ENCODE data around the gene CDK15. TPM values are rescaled to one million over a fixed set of nuclear protein-coding genes. Genes with fewer than 3 reads are reported as not detected.

CDK15 gene
- total and polyA plus RNA-seq, 9 of the 15 experiments (the other 6 are each of a cell fraction or from before 2014, with no cell fraction given): not detected

DNA sequence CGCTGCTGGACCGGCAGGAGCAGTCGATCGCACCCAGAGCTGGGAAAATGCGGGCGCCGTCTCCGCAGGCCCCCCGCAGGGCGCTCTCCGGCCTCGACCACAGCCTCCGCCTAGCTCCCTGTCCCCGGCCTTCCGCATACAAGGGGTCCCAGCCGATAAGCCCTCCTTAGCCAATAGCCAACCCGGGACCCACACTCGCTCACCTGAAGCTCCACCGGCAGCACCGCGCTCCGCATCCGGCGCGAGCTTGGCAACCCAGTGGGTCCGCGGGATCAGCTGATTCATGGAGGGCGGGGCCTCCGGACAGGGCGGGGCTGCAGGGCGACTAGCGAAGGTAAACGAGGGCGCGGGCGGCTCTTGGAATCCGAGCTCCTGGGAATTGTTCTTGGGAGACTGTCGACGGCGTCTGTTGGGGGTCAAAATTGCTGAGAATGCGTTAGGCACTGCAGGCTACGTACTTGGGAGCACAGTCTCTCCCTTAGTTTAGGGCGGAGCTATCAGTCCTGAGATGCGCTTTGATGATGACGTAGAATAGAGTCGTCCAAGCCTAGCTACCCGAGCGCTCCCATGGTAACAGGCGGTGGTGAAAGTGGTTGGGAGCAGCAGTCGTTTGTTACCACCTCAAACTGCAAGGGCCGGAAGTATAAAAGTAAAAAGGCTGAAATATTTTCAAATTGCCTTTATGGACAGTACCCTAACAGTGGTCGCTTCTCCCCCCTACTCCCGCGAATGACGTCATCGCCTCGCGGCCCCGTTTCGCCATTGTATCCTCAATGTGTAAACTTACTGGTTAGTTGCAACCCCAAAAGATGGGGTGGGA, 25.5 kb upstream of the CDK15 start, which contains the start of gene ALS2 (continued):
- TF ChIP-seq, protein P1, sequence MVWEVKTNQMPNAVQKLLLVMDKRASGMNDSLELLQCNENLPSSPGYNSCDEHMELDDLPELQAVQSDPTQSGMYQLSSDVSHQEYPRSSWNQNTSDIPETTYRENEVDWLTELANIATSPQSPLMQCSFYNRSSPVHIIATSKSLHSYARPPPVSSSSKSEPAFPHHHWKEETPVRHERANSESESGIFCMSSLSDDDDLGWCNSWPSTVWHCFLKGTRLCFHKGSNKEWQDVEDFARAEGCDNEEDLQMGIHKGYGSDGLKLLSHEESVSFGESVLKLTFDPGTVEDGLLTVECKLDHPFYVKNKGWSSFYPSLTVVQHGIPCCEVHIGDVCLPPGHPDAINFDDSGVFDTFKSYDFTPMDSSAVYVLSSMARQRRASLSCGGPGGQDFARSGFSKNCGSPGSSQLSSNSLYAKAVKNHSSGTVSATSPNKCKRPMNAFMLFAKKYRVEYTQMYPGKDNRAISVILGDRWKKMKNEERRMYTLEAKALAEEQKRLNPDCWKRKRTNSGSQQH (CRISPR knock-in tag; IDR thresholded peaks at IDR 0.05): no peak
- peak in 2 of 3 experiments; percentile 19 to 48 for TF ChIP-seq YY1 (IDR thresholded peaks at IDR 0.05; ENCODE audit: borderline replicate concordance in 1 of 3, control insufficient read depth in 1 of 3, extremely low read depth in 1 of 3, insufficient read depth in 3 of 3, insufficient read length in 1 of 3, insufficient replicate concordance in 2 of 3, low read depth in 1 of 3, low read length in 2 of 3)
- no peak for TF ChIP-seq HDAC2 (IDR thresholded peaks at IDR 0.05)
- no peak for TF ChIP-seq ZBED1 (IDR thresholded peaks at IDR 0.05)
- TF ChIP-seq C11orf30 (IDR thresholded peaks at IDR 0.05; ENCODE audit: low read depth): peak; percentile 92
- peak; percentile 94 for TF ChIP-seq RBBP5 (IDR thresholded peaks at IDR 0.05; ENCODE audit: borderline replicate concordance, insufficient read depth, low read length, poor library complexity, severe bottlenecking)
- TF ChIP-seq, protein P2, sequence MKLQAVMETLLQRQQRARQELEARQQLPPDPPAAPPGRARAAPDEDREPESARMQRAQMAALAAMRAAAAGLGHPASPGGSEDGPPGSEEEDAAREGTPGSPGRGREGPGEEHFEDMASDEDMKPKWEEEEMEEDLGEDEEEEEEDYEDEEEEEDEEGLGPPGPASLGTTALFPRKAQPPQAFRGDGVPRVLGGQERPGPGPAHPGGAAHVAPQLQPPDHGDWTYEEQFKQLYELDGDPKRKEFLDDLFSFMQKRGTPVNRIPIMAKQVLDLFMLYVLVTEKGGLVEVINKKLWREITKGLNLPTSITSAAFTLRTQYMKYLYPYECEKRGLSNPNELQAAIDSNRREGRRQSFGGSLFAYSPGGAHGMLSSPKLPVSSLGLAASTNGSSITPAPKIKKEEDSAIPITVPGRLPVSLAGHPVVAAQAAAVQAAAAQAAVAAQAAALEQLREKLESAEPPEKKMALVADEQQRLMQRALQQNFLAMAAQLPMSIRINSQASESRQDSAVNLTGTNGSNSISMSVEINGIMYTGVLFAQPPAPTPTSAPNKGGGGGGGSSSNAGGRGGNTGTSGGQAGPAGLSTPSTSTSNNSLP (IDR thresholded peaks at IDR 0.05; ENCODE audit: borderline replicate concordance, low read depth, low read length): no peak
- peak; percentile 59 for TF ChIP-seq KDM5B (IDR thresholded peaks at IDR 0.05; ENCODE audit: insufficient replicate concordance, low read depth, low read length)
- TF ChIP-seq RBFOX2 (IDR thresholded peaks at IDR 0.05; ENCODE audit: low read depth, low read length): peak; percentile 84
- TF ChIP-seq, protein P3, sequence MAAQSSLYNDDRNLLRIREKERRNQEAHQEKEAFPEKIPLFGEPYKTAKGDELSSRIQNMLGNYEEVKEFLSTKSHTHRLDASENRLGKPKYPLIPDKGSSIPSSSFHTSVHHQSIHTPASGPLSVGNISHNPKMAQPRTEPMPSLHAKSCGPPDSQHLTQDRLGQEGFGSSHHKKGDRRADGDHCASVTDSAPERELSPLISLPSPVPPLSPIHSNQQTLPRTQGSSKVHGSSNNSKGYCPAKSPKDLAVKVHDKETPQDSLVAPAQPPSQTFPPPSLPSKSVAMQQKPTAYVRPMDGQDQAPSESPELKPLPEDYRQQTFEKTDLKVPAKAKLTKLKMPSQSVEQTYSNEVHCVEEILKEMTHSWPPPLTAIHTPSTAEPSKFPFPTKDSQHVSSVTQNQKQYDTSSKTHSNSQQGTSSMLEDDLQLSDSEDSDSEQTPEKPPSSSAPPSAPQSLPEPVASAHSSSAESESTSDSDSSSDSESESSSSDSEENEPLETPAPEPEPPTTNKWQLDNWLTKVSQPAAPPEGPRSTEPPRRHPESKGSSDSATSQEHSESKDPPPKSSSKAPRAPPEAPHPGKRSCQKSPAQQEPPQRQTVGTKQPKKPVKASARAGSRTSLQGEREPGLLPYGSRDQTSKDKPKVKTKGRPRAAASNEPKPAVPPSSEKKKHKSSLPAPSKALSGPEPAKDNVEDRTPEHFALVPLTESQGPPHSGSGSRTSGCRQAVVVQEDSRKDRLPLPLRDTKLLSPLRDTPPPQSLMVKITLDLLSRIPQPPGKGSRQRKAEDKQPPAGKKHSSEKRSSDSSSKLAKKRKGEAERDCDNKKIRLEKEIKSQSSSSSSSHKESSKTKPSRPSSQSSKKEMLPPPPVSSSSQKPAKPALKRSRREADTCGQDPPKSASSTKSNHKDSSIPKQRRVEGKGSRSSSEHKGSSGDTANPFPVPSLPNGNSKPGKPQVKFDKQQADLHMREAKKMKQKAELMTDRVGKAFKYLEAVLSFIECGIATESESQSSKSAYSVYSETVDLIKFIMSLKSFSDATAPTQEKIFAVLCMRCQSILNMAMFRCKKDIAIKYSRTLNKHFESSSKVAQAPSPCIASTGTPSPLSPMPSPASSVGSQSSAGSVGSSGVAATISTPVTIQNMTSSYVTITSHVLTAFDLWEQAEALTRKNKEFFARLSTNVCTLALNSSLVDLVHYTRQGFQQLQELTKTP (IDR thresholded peaks at IDR 0.05; ENCODE audit: low read depth in 1 of 2, partially characterized antibody in 2 of 2): no peak

All from K562 (cell line).